Astrocyte (in vitro differentiated cells and primary cell): ENCODE measurements around the gene SUFU.

Experiments
- EZH2 ChIP-seq: IDR thresholded peaks from 2 replicates; pipeline ENCODE4 v1.6.1; 2012; ENCODE audit warnings: mild to moderate bottlenecking, low read length, inconsistent platforms; ENCODE audit not compliant: insufficient read depth
- TF ChIP-seq, protein P1 (sequence below): IDR thresholded peaks from 2 replicates; pipeline ENCODE4 v1.5.1; 2011; ENCODE audit warnings: low read depth, mild to moderate bottlenecking, inconsistent platforms, low read length, moderate library complexity; ENCODE audit not compliant: insufficient read depth

DNA sequence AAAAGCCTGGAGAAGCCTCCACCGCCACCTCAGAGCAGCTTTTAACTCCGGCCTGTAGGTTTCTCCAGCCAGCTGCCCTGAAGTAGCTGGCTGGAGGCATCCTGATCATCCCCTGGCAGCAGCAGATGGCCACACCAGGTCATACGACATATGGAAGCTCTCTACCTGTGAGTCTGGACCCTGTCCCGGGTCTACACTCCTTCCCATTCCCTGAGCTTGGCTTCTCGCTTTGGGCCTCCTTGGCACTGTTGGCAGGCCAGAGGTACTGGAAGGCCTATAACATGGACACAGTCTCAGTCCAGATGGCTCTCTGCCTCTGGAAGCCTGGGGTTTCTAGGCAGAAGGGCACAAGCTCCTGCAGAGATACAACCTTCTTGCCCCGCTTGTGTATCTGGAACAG lies 97.0 kb downstream of the SUFU start:
- TF ChIP-seq, protein P1, sequence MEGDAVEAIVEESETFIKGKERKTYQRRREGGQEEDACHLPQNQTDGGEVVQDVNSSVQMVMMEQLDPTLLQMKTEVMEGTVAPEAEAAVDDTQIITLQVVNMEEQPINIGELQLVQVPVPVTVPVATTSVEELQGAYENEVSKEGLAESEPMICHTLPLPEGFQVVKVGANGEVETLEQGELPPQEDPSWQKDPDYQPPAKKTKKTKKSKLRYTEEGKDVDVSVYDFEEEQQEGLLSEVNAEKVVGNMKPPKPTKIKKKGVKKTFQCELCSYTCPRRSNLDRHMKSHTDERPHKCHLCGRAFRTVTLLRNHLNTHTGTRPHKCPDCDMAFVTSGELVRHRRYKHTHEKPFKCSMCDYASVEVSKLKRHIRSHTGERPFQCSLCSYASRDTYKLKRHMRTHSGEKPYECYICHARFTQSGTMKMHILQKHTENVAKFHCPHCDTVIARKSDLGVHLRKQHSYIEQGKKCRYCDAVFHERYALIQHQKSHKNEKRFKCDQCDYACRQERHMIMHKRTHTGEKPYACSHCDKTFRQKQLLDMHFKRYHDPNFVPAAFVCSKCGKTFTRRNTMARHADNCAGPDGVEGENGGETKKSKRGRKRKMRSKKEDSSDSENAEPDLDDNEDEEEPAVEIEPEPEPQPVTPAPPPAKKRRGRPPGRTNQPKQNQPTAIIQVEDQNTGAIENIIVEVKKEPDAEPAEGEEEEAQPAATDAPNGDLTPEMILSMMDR: no peak
- no peak for TF ChIP-seq EZH2
